ENCODE measurements around the gene LAPTM5.

- TF ChIP-seq CTCF (IDR thresholded peaks at IDR 0.05) (no peak), POLR2AphosphoS5 (IDR thresholded peaks at IDR 0.05; ENCODE audit: low read depth, low read length) (no peak), REST (IDR thresholded peaks at IDR 0.05; ENCODE audit: insufficient read depth in 1 of 2, low read depth in 2 of 2, low read length in 1 of 2) (no peak)
Observed at GRCh38 chr1:30692201-30692947, 65.2 kb downstream of the LAPTM5 start.
